ENCODE results near the gene STK10.

STK10 gene

GRCh38 chr5:172090976-172091547 is 97.0 kb downstream of the STK10 start:
- DNase-seq (ENCODE audit: low read depth in 3 of 3): no peak

DNA sequence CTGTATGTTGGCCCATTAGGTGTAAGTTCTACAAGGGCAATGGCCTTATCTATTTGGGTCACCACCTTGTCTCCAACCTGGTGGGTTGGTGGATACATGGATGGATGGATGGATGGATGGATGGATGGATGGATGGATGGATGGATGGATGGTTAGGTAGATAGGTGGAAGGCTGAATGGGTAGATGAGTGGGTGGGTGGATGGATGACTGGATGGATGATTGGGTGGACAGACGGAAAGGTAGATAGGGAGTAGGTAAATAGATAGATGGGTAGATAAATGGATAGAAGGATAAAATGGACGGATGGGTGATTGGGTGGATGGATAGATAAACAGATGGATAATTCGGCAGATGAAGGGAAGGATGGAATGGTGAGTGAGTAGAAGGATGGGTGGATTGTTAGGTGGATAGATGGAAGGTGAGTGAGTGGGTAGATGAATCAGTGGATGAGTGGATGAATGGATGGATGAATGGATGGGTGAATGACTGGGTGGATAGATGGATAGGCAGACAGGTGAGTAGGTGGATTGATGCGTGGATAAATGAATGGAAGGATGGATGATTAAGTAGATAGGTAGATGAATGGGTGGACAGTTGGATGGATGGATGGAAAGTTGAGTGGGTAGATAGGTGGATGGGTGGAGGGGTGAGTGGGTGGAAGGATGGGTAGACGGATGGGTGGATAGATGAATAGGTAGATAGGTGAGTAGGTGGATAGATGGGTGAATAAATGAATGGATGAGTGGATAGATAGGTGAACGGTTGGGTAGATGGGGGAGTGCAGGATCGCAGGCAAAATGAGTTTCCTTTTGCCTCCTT is 98.5 kb downstream of the STK10 start:
- no peak for DNase-seq (ENCODE audit: low read depth in 3 of 3)

- DNase-seq (ENCODE audit: low read depth in 3 of 3): no peak
These were observed 99.2 kb downstream of the STK10 start for GRCh38 chr5:172088801-172089200.

DNA sequence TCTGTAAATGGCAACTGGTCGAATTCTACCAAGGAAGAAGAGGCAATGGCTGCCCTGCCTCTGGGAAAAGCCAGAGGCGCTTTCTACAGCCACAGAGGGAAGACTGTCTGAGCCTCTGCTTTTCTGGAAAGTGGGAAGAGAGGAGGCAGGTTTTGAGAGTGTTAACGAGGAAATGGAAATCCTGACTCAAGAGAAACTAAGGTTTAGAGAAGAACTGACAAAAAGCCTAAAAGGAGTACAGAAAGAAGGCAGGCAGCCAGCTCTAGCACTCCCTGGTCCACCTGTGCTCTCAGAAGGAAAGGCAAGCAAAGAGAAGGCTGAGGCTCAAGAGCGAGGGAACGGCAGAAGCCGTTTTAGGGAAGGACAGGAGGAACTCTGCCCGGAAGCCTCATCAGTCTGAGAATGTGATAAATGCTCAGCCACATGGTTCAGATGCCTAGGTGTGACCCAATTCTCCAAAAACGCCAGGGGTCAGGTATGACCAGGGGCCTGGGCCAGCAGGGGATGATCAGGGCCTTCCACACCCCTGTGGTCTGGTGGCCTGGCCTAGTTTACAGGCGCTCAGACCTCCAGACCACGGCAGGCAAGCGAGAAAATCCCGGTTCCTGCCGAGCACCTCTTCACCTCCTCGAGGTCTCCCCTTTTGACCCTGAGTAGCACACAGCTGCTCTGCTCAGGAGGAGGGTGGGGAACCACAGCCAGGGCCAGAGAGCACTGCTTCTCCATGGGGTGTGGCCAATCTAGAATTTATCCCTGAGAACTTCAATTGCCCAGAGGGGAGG is 101.6 kb downstream of the STK10 start:
- DNase-seq (ENCODE audit: low read depth in 3 of 3): no peak

GRCh38 chr5:172085738-172086137 is 102.3 kb downstream of the STK10 start:
- no peak for DNase-seq (ENCODE audit: low read depth in 3 of 3)

DNA sequence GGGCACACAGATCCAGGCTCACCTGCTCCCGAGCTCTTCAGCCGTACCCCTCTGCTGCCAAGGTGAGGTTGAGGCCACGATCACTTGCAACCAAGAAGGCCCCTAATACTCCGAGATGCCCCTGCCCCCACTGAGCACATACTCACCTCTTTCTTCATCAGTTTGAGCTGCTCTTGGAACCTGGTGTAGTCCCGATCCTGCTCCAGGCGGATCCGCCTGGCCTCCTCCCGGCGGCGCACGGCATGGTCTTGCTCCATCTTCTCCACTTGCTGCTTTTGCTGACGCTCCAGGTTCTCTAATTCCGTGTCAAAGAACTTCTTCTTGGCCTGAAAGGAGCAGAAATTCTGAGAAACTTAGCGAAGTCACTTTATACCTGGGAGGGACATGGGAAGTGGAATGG is 105.8 kb downstream of the STK10 start:
- no peak for DNase-seq (ENCODE audit: low read depth in 3 of 3)

GRCh38 chr5:172079876-172080275 is 108.1 kb downstream of the STK10 start:
- DNase-seq (ENCODE audit: low read depth in 3 of 3): no peak

- no peak for DNase-seq (ENCODE audit: low read depth in 3 of 3)
These were observed 109.2 kb downstream of the STK10 start for GRCh38 chr5:172078726-172079345.

GRCh38 chr5:172077664-172078425 is 110.2 kb downstream of the STK10 start:
- DNase-seq (ENCODE audit: low read depth in 3 of 3): no peak

DNA sequence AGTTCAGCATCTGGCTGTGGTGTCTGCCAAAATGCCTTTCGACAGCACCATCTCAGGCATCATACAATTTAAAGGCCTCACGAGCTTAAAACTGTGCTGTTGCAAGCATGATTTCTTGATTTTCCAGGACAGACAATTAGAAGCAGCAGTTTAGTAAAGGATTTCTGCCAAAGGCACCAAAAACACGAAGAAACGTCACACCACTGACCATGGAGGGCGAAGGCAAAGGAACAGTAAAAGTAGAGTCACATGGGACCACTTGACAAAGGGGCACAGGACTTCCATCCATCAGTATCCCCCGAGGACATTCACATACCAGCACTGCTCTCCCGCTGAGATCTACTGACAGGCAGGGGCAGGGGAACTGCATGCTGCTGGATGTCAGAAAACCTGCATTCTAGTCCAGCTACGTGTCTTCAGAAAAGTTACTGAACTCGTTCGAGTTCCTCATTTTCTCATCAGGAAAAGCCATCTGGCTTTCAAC is 111.2 kb downstream of the STK10 start:
- no peak for DNase-seq (ENCODE audit: low read depth in 3 of 3)

GRCh38 chr5:172075656-172076055 is 112.4 kb downstream of the STK10 start:
- DNase-seq (ENCODE audit: low read depth in 3 of 3): no peak

GRCh38 chr5:172074896-172075295 is 113.1 kb downstream of the STK10 start:
- DNase-seq (ENCODE audit: low read depth in 3 of 3): no peak

DNA sequence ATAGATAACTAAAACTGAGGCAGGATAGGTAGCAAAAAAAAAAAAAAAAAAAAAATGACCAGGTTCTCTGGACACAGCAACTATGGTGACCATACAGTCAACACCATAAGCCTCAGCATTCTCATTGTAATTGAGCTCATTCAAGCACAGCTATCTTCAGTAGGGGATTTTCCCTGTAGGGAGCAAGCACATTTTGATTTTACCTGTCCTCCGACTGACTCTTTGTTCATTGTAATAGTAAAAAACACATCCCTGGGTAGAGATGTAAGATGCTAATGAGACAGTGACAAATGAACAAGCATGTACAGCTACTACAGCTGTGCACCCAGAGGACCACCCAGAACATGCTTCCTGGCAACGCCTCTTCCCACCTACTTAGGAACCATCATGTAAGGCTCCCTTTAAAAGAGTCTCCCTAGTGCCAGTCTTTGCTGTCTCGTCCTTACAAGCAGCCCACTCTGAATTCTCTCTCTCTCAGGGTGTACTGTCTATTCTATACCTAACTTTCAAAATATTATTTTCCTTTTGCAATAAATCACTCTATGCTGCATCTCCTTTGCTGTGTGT is 116.6 kb downstream of the STK10 start:
- DNase-seq (ENCODE audit: low read depth in 3 of 3): no peak

DNA sequence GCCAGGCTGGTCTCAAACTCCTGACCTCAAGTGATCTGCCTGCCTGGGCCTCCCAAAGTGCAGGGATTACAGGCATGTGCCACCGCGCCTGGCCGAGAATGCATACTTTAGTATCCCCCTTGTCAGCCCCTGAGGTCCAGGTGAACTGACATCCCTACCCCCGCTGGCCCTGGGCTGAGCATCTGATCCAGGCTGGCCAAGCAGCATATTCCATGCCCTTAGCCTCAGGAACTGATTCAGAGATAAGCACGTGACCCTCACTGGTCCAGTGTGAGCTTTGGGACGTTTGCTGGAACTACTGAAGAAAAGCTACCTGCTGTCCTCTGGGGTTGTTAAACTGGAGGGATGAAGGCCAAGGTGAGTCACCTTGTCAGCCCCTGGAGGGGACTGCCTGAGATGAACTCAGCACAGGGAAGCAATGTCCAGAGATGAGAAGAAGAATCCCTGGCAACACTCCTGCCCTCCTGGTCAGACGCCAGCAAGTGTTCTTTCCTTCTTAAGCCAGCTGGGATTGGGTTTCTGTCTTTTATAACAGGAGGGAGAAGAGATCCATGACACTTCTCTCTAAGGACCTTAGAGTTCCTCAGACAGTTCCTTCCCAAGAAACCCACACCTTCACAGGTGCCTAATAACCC is 122.5 kb downstream of the STK10 start:
- DNase-seq (ENCODE audit: low read depth in 3 of 3): no peak

- no peak for DNase-seq (ENCODE audit: low read depth in 3 of 3)
These were observed 123.3 kb downstream of the STK10 start for GRCh38 chr5:172064766-172065165.

DNA sequence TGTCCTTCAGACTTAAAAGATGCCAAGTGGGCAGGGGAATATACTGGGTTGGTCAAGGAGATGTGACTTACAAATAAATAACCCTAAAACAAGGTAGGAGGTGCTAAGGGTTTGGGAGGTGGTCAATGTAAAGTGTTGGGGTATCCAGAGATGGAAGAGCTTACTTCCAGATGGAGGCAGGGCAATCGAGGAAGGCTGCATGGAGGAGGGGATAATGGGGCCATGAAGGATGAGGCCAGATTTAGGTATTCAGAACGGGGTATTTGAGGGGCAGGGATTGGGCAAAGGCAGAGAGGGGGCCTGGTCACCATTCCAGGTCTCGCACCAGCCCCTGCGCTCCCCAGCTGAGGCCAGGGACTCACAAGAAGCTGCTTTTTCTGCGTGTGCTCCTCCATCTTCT is 123.7 kb downstream of the STK10 start:
- no peak for DNase-seq (ENCODE audit: low read depth in 3 of 3)

DNA sequence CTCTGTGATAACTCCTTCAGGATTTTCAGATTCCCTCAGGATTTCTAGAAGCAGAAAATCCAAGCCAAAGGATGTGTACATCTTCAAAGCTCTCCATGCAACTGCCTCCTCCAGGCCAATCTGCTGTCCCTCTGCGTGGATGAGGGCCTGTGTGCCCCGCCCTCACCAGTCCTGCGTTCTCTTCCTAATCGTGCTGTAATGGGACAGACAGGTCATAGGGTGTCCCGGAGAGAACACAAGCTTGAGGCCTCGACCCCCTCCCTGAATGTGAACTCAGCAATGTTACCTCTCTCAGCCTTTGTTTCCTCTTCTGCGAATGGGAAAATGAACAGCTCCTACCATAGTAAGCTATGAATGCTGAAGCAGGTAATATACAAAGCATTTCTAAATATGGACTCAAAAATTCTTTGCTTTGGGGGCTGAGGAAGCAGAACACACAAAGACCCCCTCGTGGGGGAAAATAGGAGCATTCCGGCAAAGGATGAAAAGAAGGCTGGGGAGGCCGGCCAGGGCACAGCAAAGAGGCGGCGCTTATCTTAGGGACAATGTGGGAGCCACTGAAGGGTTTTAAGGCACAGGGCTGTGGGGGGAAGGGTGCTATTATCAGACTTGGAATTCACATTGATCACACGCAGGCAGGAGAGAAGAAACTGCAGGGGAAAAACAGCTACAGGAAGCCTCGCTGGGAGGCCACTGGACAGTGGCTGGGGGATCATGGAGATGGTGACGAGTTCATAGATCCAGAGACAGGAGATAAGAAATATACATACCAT is 124.4 kb downstream of the STK10 start:
- DNase-seq (ENCODE audit: low read depth in 3 of 3): no peak

DNA sequence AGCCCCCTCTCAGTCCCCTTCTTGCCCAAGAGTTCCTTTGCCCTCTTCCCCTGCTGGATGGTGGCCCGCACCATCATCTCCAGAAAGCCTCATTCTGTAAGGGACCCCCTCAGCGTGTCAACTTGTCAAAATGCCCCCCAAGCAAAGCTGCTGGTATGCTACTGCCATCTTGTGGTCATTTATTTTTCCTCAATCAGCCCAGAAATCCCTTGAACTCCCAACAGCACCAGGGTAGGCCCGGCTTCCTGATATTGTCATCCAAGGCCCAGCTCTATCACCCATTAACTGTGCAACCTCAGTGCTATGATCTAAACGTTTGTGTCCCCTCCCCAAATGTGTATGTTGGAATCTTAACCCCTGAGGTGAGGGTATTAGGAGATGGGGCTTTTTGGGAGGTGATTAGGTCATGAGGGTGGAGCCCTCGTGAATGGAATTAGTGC is 128.3 kb downstream of the STK10 start:
- DNase-seq (ENCODE audit: low read depth in 3 of 3): no peak

GRCh38 chr5:172058088-172058487 is 129.9 kb downstream of the STK10 start:
- DNase-seq (ENCODE audit: low read depth in 3 of 3): no peak

- no peak for DNase-seq (ENCODE audit: low read depth in 3 of 3)
These were observed 132.0 kb downstream of the STK10 start for GRCh38 chr5:172055996-172056395.

Data from stimulated activated CD4-positive, alpha-beta T cell treated with anti-CD3 and anti-CD28 coated beads, TNF-alpha, amount 100 ng/mL, for 4 hours (primary cell).